ENCODE data around the gene C11orf42.

DNA sequence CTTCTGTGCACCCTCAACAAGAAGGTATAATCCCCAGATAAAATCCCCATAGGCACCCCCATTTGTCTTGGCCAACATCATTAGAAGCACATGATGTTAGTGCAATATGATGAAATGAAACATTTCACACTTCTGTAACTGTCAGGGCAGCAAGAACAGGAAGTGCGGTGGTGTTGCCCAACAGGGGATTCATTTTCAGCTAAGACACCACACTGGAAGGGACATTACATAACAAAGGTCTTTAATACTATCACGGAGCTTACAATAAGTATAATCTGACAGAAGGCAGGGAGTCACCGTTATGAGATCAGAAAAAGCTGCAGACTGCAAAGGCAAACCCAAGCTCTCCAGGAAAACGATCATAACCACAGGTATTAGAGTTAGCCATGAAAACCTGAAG is 4.4 kb upstream of the C11orf42 start:
- TF ChIP-seq, protein P1, sequence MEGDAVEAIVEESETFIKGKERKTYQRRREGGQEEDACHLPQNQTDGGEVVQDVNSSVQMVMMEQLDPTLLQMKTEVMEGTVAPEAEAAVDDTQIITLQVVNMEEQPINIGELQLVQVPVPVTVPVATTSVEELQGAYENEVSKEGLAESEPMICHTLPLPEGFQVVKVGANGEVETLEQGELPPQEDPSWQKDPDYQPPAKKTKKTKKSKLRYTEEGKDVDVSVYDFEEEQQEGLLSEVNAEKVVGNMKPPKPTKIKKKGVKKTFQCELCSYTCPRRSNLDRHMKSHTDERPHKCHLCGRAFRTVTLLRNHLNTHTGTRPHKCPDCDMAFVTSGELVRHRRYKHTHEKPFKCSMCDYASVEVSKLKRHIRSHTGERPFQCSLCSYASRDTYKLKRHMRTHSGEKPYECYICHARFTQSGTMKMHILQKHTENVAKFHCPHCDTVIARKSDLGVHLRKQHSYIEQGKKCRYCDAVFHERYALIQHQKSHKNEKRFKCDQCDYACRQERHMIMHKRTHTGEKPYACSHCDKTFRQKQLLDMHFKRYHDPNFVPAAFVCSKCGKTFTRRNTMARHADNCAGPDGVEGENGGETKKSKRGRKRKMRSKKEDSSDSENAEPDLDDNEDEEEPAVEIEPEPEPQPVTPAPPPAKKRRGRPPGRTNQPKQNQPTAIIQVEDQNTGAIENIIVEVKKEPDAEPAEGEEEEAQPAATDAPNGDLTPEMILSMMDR (IDR thresholded peaks at IDR 0.05): no peak
- TF ChIP-seq POLR2A (IDR thresholded peaks at IDR 0.05): no peak

Data from prostate gland (tissue), 2 donors.